Omental fat pad (tissue), 4 donors: ENCODE measurements around the gene POLR3E. TPM values are rescaled to one million over a fixed set of nuclear protein-coding genes. Genes with fewer than 3 reads are reported as not detected.

Source experiments
- ATAC-seq: fragments of 150-250 bp; one replicate; pipeline ENCODE4 v1.9.1; 2016; ENCODE audit warnings: mild to moderate bottlenecking, moderate library complexity; ENCODE audit not compliant: low FRiP score
- DNase-seq: peaks from one replicate; pipeline ENCODE4 v3.0.0-alpha.2; 2019; ENCODE audit warnings: low spot score
- CTCF ChIP-seq, 3 donors: fragments of 450-650 bp; IDR thresholded peaks; one replicate each; pipeline ENCODE4 v1.5.1; 2016 to 2017; ENCODE audit warnings: antibody characterized with exemption in 3 of 3, mild to moderate bottlenecking in 3 of 3, moderate library complexity in 2 of 3
- total RNA-seq, 4 donors: library from RNA; depleted of rRNA; stranded (reverse); fragments of >200 nt; gene quantifications; one replicate each; pipeline ENCODE4 v1.1.0, GENCODE V29; 2016

The POLR3E gene
- total RNA-seq, 4 donors from 2014 or later, result 46.3 to 73.4 (median 54.0) TPM

DNA sequence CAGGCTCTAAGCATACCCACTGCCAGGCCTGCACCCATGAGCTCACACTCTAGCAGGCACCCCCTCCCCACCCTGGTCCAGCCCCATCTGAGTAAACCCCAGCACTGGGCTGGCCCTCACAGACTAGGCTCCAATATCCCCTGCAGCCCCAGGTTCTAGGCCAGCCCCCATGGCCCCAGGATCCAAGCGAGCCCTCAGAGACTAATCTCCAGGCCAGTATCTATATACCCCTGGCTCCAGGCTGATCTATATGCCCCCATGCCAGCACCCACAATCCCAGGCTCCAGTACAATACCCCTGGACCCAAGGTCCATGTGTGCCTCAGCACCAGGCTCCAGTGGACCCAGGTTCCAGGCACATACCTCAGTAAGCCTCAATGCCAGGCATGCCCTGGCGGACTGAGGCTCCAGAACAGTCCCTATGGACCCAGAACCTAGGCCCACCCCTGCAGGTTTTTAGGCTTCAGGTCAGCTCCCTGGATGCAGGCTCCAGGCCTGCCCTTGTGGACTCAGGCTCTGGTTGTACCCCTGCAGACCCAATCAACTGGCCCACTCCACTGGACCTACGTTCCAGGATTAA lies 38.5 kb downstream of the POLR3E start:
- DNase-seq, result no peak
- ATAC-seq, result no peak
- TF ChIP-seq CTCF (IDR thresholded peaks at IDR 0.05), result no peak

DNA sequence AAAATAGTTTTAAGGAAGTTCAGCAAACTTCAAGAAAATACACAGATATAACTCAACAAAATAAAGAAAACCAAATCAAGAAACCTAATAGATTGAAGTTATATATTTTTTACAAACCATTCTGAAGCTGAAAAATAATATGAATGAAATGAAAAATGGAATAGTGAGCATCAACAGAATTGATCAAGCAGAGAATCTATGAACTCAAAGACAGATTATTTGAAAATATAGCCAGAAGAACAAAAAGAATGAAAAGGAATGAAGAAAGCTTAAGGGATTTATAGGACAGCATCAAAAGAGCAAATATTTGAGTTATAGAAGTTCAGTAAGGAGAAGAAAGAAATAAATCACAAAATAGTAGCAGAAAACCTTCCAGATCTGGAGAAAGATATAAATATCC lies 39.4 kb downstream of the POLR3E start:
- DNase-seq (no peak), ATAC-seq (no peak)
- no peak for TF ChIP-seq CTCF (IDR thresholded peaks at IDR 0.05)

DNA sequence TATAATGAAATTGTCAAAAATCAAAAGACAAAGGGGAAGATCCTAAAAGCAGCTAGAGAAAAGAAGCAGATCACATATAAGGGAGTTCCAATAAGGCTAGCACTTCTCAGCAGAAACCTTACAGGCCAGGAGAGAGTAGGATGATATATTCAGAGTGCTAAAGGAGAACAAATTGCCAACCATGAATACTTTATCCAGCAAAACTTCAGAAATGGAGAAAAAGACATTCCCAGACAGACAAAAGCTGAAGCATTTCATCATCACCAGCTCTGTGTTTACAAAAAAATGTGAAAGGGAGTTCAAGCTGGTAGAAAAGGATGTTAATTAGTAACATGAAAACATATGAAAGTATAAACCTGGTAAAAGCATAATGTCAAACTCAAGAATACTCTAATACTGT lies 39.8 kb downstream of the POLR3E start:
- DNase-seq (no peak), ATAC-seq (no peak)
- no peak for TF ChIP-seq CTCF (IDR thresholded peaks at IDR 0.05)

GRCh38 chr16:22337849-22338635 lies 40.8 kb downstream of the POLR3E start:
- no peak for TF ChIP-seq CTCF (IDR thresholded peaks at IDR 0.05)
- DNase-seq (no peak), ATAC-seq (no peak)

GRCh38 chr16:22340945-22341344 lies 43.7 kb downstream of the POLR3E start:
- no peak for TF ChIP-seq CTCF (IDR thresholded peaks at IDR 0.05)
- ATAC-seq (no peak), DNase-seq (no peak)

GRCh38 chr16:22342082-22342481 lies 44.9 kb downstream of the POLR3E start:
- ATAC-seq (no peak), DNase-seq (no peak)
- no peak for TF ChIP-seq CTCF (IDR thresholded peaks at IDR 0.05)

GRCh38 chr16:22346483-22346882 lies 49.3 kb downstream of the POLR3E start:
- TF ChIP-seq CTCF (IDR thresholded peaks at IDR 0.05), result no peak
- DNase-seq, result no peak
- no peak for ATAC-seq
